Measurements from ENCODE around the gene GBA2. TPM values are rescaled to one million over a fixed set of nuclear protein-coding genes. Genes with fewer than 3 reads are reported as not detected.

The GBA2 gene
- total RNA-seq, 4 donors from 2014 or later: 46.6 to 123 (median 73.5) TPM

- no peak for DNase-seq (ENCODE audit: low spot score in 2 of 2)
- peaks cover 59% of the 10 kb centered on the region for H3K4me1 ChIP-seq
Observed at GRCh38 chr9:35729101-35729500, 19.9 kb downstream of the GBA2 start.

GRCh38 chr9:35728041-35728971 lies 20.7 kb downstream of the GBA2 start:
- TF ChIP-seq CTCF (IDR thresholded peaks at IDR 0.05) (no peak), POLR2AphosphoS5 (IDR thresholded peaks at IDR 0.05) (peak in 1 of 3 donors; percentile 64), EP300 (IDR thresholded peaks at IDR 0.05) (no peak), POLR2A (IDR thresholded peaks at IDR 0.05) (no peak)
- Histone ChIP-seq H3K27me3 (no peaks in the 10 kb centered on the region), H3K4me3 (peak overlapping the region; percentile 65), H3K9me3 (no peaks in the 10 kb centered on the region), H3K27ac (peak overlapping the region; percentile 61), H3K4me1 (peaks cover 56% of the 10 kb centered on the region), H3K36me3 (peaks cover 29% of the 10 kb centered on the region)
- no peak for DNase-seq (ENCODE audit: low spot score in 2 of 2)
- WGBS: 16% methylated on average over 10 of the region's 10 CpGs

More at GRCh38 chr9:35729101-35729500, 19.9 kb downstream of the GBA2 start:
- Histone ChIP-seq H3K9me3 (no peaks in the 10 kb centered on the region), H3K27me3 (no peaks in the 10 kb centered on the region), H3K27ac (peak overlapping the region; percentile 61), H3K36me3 (peaks cover 21% of the 10 kb centered on the region), H3K4me3 (peak overlapping the region; percentile 65)
- TF ChIP-seq CTCF (IDR thresholded peaks at IDR 0.05) (no peak), EP300 (IDR thresholded peaks at IDR 0.05) (no peak), POLR2AphosphoS5 (IDR thresholded peaks at IDR 0.05) (no peak), POLR2A (IDR thresholded peaks at IDR 0.05) (no peak)
- WGBS: 59% methylated on average over 3 of the region's 3 CpGs

- Histone ChIP-seq H3K9me3 (no peaks in the 10 kb centered on the region), H3K4me1 (peaks cover 50% of the 10 kb centered on the region), H3K27me3 (no peaks in the 10 kb centered on the region), H3K27ac (peak overlapping the region; percentile 61), H3K4me3 (peak overlapping the region; percentile 65), H3K36me3 (peaks cover 36% of the 10 kb centered on the region)
- WGBS: 71% methylated on average over 5 of the region's 5 CpGs
- no peak for TF ChIP-seq EP300 (IDR thresholded peaks at IDR 0.05)
- no peak for TF ChIP-seq POLR2AphosphoS5 (IDR thresholded peaks at IDR 0.05)
- TF ChIP-seq POLR2A (IDR thresholded peaks at IDR 0.05): no peak
- TF ChIP-seq CTCF (IDR thresholded peaks at IDR 0.05): no peak
- no peak for DNase-seq (ENCODE audit: low spot score in 2 of 2)
Observed at GRCh38 chr9:35727676-35728040, 21.4 kb downstream of the GBA2 start.

GRCh38 chr9:35726931-35727330 lies 22.1 kb downstream of the GBA2 start:
- peak overlapping the region; percentile 61 for H3K27ac ChIP-seq
- peaks cover 43% of the 10 kb centered on the region for H3K36me3 ChIP-seq
- no peak for DNase-seq (ENCODE audit: low spot score in 2 of 2)
- peaks cover 49% of the 10 kb centered on the region for H3K4me1 ChIP-seq
- no peak for TF ChIP-seq POLR2A (IDR thresholded peaks at IDR 0.05)
- no peak for TF ChIP-seq EP300 (IDR thresholded peaks at IDR 0.05)
- TF ChIP-seq CTCF (IDR thresholded peaks at IDR 0.05): no peak
- no peak for TF ChIP-seq POLR2AphosphoS5 (IDR thresholded peaks at IDR 0.05)
- no peaks in the 10 kb centered on the region for H3K9me3 ChIP-seq
- 61% methylated on average over 3 of the region's 3 CpGs for WGBS
- peak overlapping the region; percentile 65 for H3K4me3 ChIP-seq
- H3K27me3 ChIP-seq: no peaks in the 10 kb centered on the region

DNA sequence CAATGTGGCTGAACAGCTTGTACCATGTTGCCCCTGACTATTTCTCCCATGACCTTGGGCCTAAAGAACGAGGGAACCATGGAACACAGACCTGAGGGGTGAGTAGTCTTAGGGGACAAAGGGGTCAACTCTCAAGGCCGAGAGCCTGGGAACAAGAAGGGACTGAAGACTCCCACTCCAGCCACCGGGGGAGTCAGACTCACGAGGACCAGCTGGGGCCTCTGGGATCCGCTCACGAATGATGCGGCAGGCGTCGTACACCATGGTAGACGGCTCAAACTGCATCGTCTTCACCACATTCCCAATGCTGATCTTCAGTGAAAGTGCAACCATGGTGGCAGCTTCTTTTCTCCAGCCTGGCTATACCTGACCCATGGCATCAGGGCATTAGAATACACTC lies 23.7 kb downstream of the GBA2 start:
- Histone ChIP-seq H3K4me3 (no peak overlapping the region), H3K36me3 (peaks cover 59% of the 10 kb centered on the region), H3K9me3 (no peaks in the 10 kb centered on the region), H3K27ac (no peak overlapping the region), H3K4me1 (peaks cover 37% of the 10 kb centered on the region), H3K27me3 (no peaks in the 10 kb centered on the region)
- TF ChIP-seq CTCF (IDR thresholded peaks at IDR 0.05) (no peak), POLR2A (IDR thresholded peaks at IDR 0.05) (no peak), EP300 (IDR thresholded peaks at IDR 0.05) (no peak), POLR2AphosphoS5 (IDR thresholded peaks at IDR 0.05) (no peak)
- 92% methylated on average over 11 of the region's 11 CpGs for WGBS
- no peak for DNase-seq (ENCODE audit: low spot score in 2 of 2)

Data from suprapubic skin (tissue), 4 donors.